ENCODE data around the gene DNASE1L1.

The DNASE1L1 gene

GRCh38 chrX:154444755-154445246, 35.7 kb upstream of the DNASE1L1 start (continued):
- TF ChIP-seq ZNF280D (tag by site-specific recombination; IDR thresholded peaks at IDR 0.05) (no peak), ZNF202 (tag by site-specific recombination; IDR thresholded peaks at IDR 0.05; ENCODE audit: borderline replicate concordance) (no peak), ZNF513 (tag by site-specific recombination; IDR thresholded peaks at IDR 0.05) (no peak)

GRCh38 chrX:154443992-154444754, 35.1 kb upstream of the DNASE1L1 start, which contains the start of gene FAM50A:
TSS of gene FAM50A (plus strand) at chrX:154444141. CDS start at chrX:154444236, 95 bp downstream.
- Histone ChIP-seq H3K4me1 (ENCODE audit: control insufficient read depth, insufficient read depth, low read length) (no peaks in the 10 kb centered on the region), H3K36me3 (ENCODE audit: control insufficient read depth in 2 of 2, insufficient read depth in 1 of 2, low read length in 2 of 2) (peaks cover 10 to 79% of the 10 kb centered on the region in 2 experiments; a peak in 2 of 3 replicates), H3K9me3 (ENCODE audit: control insufficient read depth, insufficient read depth, low read depth, low read length) (no peaks in the 10 kb centered on the region), H3K27ac (ENCODE audit: extremely low read depth, low read depth, low read length) (peak within 1 kb of the TSS; percentile 77), H3K4me3 (ENCODE audit: low read depth, low read length) (peak within 1 kb of the TSS; percentile 51)
- ChIA-PET CTCF (interaction anchor here (0.6 kb wide), 1 partner anchor 100 kb away, joined by 3 read pairs; no protein-coding TSS in a partner anchor), POLR2A (interaction anchor here (0.6 to 3.0 kb wide), 4 partner anchors 8 to 33 kb away, joined by 3 to 13 read pairs (median 4); partner anchors contain the start of gene TAFAZZIN)
- TF ChIP-seq ZIC2 (tag by site-specific recombination; IDR thresholded peaks at IDR 0.05), result peak; percentile 37
- peak; percentile 54; the same call in 1 of the 2 replicates for TF ChIP-seq ZSCAN30 (tag by site-specific recombination; IDR thresholded peaks at IDR 0.05)
- peak; percentile 35; the same call in 1 of the 2 replicates for TF ChIP-seq KLF10 (tag by site-specific recombination; IDR thresholded peaks at IDR 0.05)
- TF ChIP-seq ZNF660 (tag by site-specific recombination; IDR thresholded peaks at IDR 0.05), result 0 out of 2 replicates have a peak, but pooled peaks have one; percentile 46
- no peak for TF ChIP-seq ZEB2 (tag by site-specific recombination; IDR thresholded peaks at IDR 0.05)
- TF ChIP-seq ZXDB (tag by site-specific recombination; IDR thresholded peaks at IDR 0.05), result peak; percentile 23; the same call in 1 of the 2 replicates
- no peak for TF ChIP-seq ZFP37 (tag by site-specific recombination; IDR thresholded peaks at IDR 0.05)
- peak; percentile 42 for TF ChIP-seq ZBTB26 (tag by site-specific recombination; optimal IDR thresholded peaks at IDR 0.05)

- Histone ChIP-seq H3K9me3 (ENCODE audit: control insufficient read depth, insufficient read depth, low read depth, low read length) (no peaks in the 10 kb centered on the region), H3K4me1 (ENCODE audit: control insufficient read depth, insufficient read depth, low read length) (no peaks in the 10 kb centered on the region), H3K4me3 (ENCODE audit: low read depth, low read length) (peak overlapping the region; percentile 30), H3K36me3 (ENCODE audit: control insufficient read depth in 2 of 2, insufficient read depth in 1 of 2, low read length in 2 of 2) (peaks cover 11 to 79% of the 10 kb centered on the region in 2 experiments; a peak in 2 of 3 replicates), H3K27ac (ENCODE audit: extremely low read depth, low read depth, low read length) (peak overlapping the region; percentile 49; the same call in 1 of the 2 replicates)
- ChIA-PET CTCF (interaction anchor here (0.7 kb wide), 1 partner anchor 29 kb away, joined by 4 read pairs; no protein-coding TSS in a partner anchor), POLR2A (interaction anchor here (3.0 kb wide), 1 partner anchor 32 kb away, joined by 13 read pairs; the partner anchor contains the start of gene TAFAZZIN)
- TF ChIP-seq KLF8 (tag by site-specific recombination; IDR thresholded peaks at IDR 0.05) (0 out of 2 replicates have a peak, but pooled peaks have one; percentile 18), YY1 (tag by site-specific recombination; IDR thresholded peaks at IDR 0.05) (no peak), ZNF785 (tag by site-specific recombination; IDR thresholded peaks at IDR 0.05) (no peak), PATZ1 (tag by site-specific recombination; IDR thresholded peaks at IDR 0.05) (peak; percentile 46; the same call in 1 of the 2 replicates), GLIS2 (tag by site-specific recombination; IDR thresholded peaks at IDR 0.05) (peak; percentile 71), ZFP41 (tag by site-specific recombination; IDR thresholded peaks at IDR 0.05; ENCODE audit: borderline replicate concordance) (no peak), HIC1 (tag by site-specific recombination; IDR thresholded peaks at IDR 0.05) (peak; percentile 33; the same call in 1 of the 2 replicates), ZNF600 (tag by site-specific recombination; IDR thresholded peaks at IDR 0.05) (0 out of 2 replicates have a peak, but pooled peaks have one; percentile 26), FEZF1 (tag by site-specific recombination; IDR thresholded peaks at IDR 0.05) (no peak), ZNF335 (tag by site-specific recombination; conservative IDR thresholded peaks at IDR 0.05) (peak; percentile 49)
These were observed 34.4 kb upstream of the DNASE1L1 start for GRCh38 chrX:154443479-154443910.

All from HEK293 (cell line).